ENCODE measurements around the gene GCH1. TPM values are rescaled to one million over a fixed set of nuclear protein-coding genes. Genes with fewer than 3 reads are reported as not detected.
"Not testable (repeated sequence)": the region's sequence is repeated elsewhere in the genome, so short reads cannot be mapped to it uniquely, and the experiment has no call there.

The GCH1 gene
- total RNA-seq, 1 donor, result 1.9 TPM

GRCh38 chr14:54927551-54927950 lies 24.9 kb upstream of the GCH1 start:
- no peak for DNase-seq (ENCODE audit: low read depth)
- H3K4me3 ChIP-seq (ENCODE audit: low read depth, low read length), result no peak overlapping the region
- no peak for TF ChIP-seq CTCF (IDR thresholded peaks at IDR 0.05; ENCODE audit: insufficient read depth, low read length)

GRCh38 chr14:54926570-54926969 lies 23.9 kb upstream of the GCH1 start:
- DNase-seq (ENCODE audit: low read depth), result not testable (repeated sequence)

GRCh38 chr14:54922598-54922997 lies 20.0 kb upstream of the GCH1 start:
- H3K4me3 ChIP-seq (ENCODE audit: low read depth, low read length), result no peak overlapping the region
- no peak for DNase-seq (ENCODE audit: low read depth)
- no peak for TF ChIP-seq CTCF (IDR thresholded peaks at IDR 0.05; ENCODE audit: insufficient read depth, low read length)

More at GRCh38 chr14:54926570-54926969, 23.9 kb upstream of the GCH1 start:
- H3K4me3 ChIP-seq (ENCODE audit: low read depth, low read length), result not testable (repeated sequence)

GRCh38 chr14:54920052-54920451 lies 17.4 kb upstream of the GCH1 start:
- no peak for TF ChIP-seq CTCF (IDR thresholded peaks at IDR 0.05; ENCODE audit: insufficient read depth, low read length)
- H3K4me3 ChIP-seq (ENCODE audit: low read depth, low read length), result no peak overlapping the region
- DNase-seq (ENCODE audit: low read depth), result no peak

GRCh38 chr14:54919330-54919729 lies 16.7 kb upstream of the GCH1 start:
- TF ChIP-seq CTCF (IDR thresholded peaks at IDR 0.05; ENCODE audit: insufficient read depth, low read length), result no peak
- no peak overlapping the region for H3K4me3 ChIP-seq (ENCODE audit: low read depth, low read length)
- no peak for DNase-seq (ENCODE audit: low read depth)

GRCh38 chr14:54918427-54918826 lies 15.8 kb upstream of the GCH1 start:
- no peak overlapping the region for H3K4me3 ChIP-seq (ENCODE audit: low read depth, low read length)
- no peak for DNase-seq (ENCODE audit: low read depth)
- no peak for TF ChIP-seq CTCF (IDR thresholded peaks at IDR 0.05; ENCODE audit: insufficient read depth, low read length)

GRCh38 chr14:54916101-54916500 lies 13.5 kb upstream of the GCH1 start:
- H3K4me3 ChIP-seq (ENCODE audit: low read depth, low read length), result no peak overlapping the region
- no peak for DNase-seq (ENCODE audit: low read depth)
- no peak for TF ChIP-seq CTCF (IDR thresholded peaks at IDR 0.05; ENCODE audit: insufficient read depth, low read length)
